Heart left ventricle (tissue), 16 donors: ENCODE data around the gene EAF2. TPM values are rescaled to one million over a fixed set of nuclear protein-coding genes. Genes with fewer than 3 reads are reported as not detected.

Source experiments
- ATAC-seq, 4 donors: fragments of 200-7000 bp; cut with Tn5 transposase; one replicate each; pipeline ENCODE4 v1.9.1; 2020 to 2022; ENCODE audit warnings: moderate library complexity in 4 of 4, mild to moderate bottlenecking in 3 of 4, moderate number of reproducible peaks in 1 of 4
- DNase-seq, 5 donors: peaks; one replicate each; pipeline ENCODE4 v3.0.0-alpha.2; 2020
- H3K27ac ChIP-seq, 12 donors: fragments of 200-600 bp; sonication (generic) in 4 of 12; one replicate each; pipeline versions ENCODE4 v1.5.0 to v1.8.0; 2016 to 2022; ENCODE audit warnings: mild to moderate bottlenecking in 2 of 12
- H3K27me3 ChIP-seq, 9 donors: fragments of 200-600 bp; sonication (generic) in 2 of 9; one replicate each; pipeline versions ENCODE4 v1.5.1 to v1.8.0; 2016 to 2022; ENCODE audit warnings: mild to moderate bottlenecking in 3 of 9
- H3K36me3 ChIP-seq, 9 donors: fragments of 200-600 bp; sonication (generic) in 2 of 9; one replicate each; pipeline versions ENCODE4 v1.5.0 to v1.8.0; 2018 to 2022; ENCODE audit warnings: mild to moderate bottlenecking in 2 of 9
- H3K4me1 ChIP-seq, 12 donors: fragments of 200-600 bp; sonication (generic) in 4 of 12; one replicate each; pipeline versions ENCODE4 v1.5.0 to v1.8.0; 2016 to 2022; ENCODE audit warnings: mild to moderate bottlenecking in 3 of 12
- H3K4me3 ChIP-seq, 12 donors: fragments of 200-600 bp; sonication (generic) in 4 of 12; one replicate each; pipeline versions ENCODE4 v1.5.0 to v1.8.0; 2017 to 2022; ENCODE audit warnings: mild to moderate bottlenecking in 9 of 12, moderate library complexity in 4 of 12
- H3K9me3 ChIP-seq, 12 donors: fragments of 200-600 bp; sonication (generic) in 4 of 12; one replicate each; pipeline versions ENCODE4 v1.5.0 to v1.8.0; 2016 to 2022; ENCODE audit warnings: mild to moderate bottlenecking in 1 of 12
- POLR2A ChIP-seq, 2 donors: fragments of 450-650 bp; IDR thresholded peaks; one replicate each; pipeline ENCODE4 v1.6.1; 2017; ENCODE audit warnings: antibody characterized with exemption in 2 of 2, mild to moderate bottlenecking in 2 of 2, moderate library complexity in 2 of 2
- WGBS, 4 donors: extraction: QIAGEN DNeasy Blood & Tissue Kit in 2 of 4; methylation state at CpG; one replicate each; pipeline versions ENCODE4 v1.1.5 to v1.1.7; 2013 to 2018; 5-methylcytosine and 5-hydroxymethylcytosine counted together
- intact Hi-C, 10 donors: fragments of 100-400 bp; cut with DNase I; formaldehyde crosslinking; loops; one replicate each; pipeline versions ENCODE4 v1.11.1 to v1.14.2; 2022
- polyA plus RNA-seq, 2 donors: library from polyadenylated mRNA; stranded (reverse); fragments of 200-250 nt; gene quantifications; one replicate each; pipeline ENCODE4 v1.2.3, GENCODE V29; 2013
- total RNA-seq, 9 donors: library from RNA; depleted of rRNA in 2 of 9; stranded (reverse); fragments of >200 nt in 2 of 9; fragmentation: NEBNext Ultra II Directional in 3 of 9; extraction: Animal tissue kit (Norgen Biotek cat#: 25700) in 3 of 9; gene quantifications; one replicate each; pipeline versions ENCODE4 v1.1.0 to v1.2.4, GENCODE V29; 2016 to 2023
- donor health status: ischemic (EF 13 %, LVEDD 7.1; RV severe dilation, severe dysfunction).
- donor health status: healthy with polysubstance abuse.
- donor health status: DM: no; HTN: yes; CAD: no.
- donor health status: DM: no; HTN: no; CAD: no.
- donor health status: ischemic (EF 25% LVEDD 6.9; RV normal size, moderate dysfunction).
- donor health status: ischemic (EF 25% LVEDD 5.7; RV mildly dilated, moderate dysfunction).
- donor health status: healthy.
- donor health status: DM: yes; HTN: yes; CAD: no.
- donor health status: ischemic (EF 35%, LVEDD 5.7; RV mildly dilated, moderate dysfunction).
- donor health status: nonischemic (EF 11% LVEDD 7.7; RV severe dilation, severe dysfunction).
- donor health status: DM: yes; HTN: yes; CAD: no.
- donor health status: PGD.
- donor health status: ischemic (EF 29% LVEDD 5.4; RV normal size, mild dysfunction).
- donor health status: nonischemic (EF 23%, LVEDD 6.1; RV moderate dilation, normal function).

Gene EAF2
- total and polyA plus RNA-seq, 11 donors: 0.95 to 7.4 (median 3.7) TPM

GRCh38 chr3:121926380-121926779 is 91.4 kb downstream of the EAF2 start:
- 2 to 93% (median 88%) methylated on average over 1 of the region's 1 CpG for WGBS, 4 donors
- intact Hi-C loops: no loop called here
- H3K4me3 ChIP-seq: no peak overlapping the region
- H3K27me3 ChIP-seq: no peaks in the 10 kb centered on the region
- no peak for DNase-seq
- H3K36me3 ChIP-seq: peaks cover 0 to 43% (median 0%) of the 10 kb centered on the region in 9 donors
- H3K27ac ChIP-seq: no peak overlapping the region
- no peak for ATAC-seq
- no peak for TF ChIP-seq POLR2A (IDR thresholded peaks at IDR 0.05)
- H3K4me1 ChIP-seq: no peaks in the 10 kb centered on the region
- no peaks in the 10 kb centered on the region for H3K9me3 ChIP-seq

Other genes with a start within 250 kb of the EAF2 start
- gene FBXO40, start 241.8 kb upstream of the EAF2 start, total RNA-seq: 100 to 1,000 TPM in 7 of 9 donors, 10 to 100 TPM in 2; 85.5 to 268 (median 192) TPM
- 10 to 100 TPM in 1 of 2 donors, 1 to 10 TPM in 1; 4.7 to 46.6 TPM for gene FBXO40, start 241.8 kb upstream of the EAF2 start, polyA plus RNA-seq
- gene HCLS1, start 174.3 kb upstream of the EAF2 start, total RNA-seq: 10 to 100 TPM in 7 of 9 donors, 1 to 10 TPM in 2; 7.4 to 72.4 (median 10.6) TPM
- 10 to 100 TPM in 1 of 2 donors, 1 to 10 TPM in 1; 8.9 to 18.0 TPM for gene HCLS1, start 174.3 kb upstream of the EAF2 start, polyA plus RNA-seq
- gene GOLGB1, start 85.5 kb upstream of the EAF2 start, total RNA-seq: 10 to 100 TPM; 28.5 to 90.9 (median 44.9) TPM
- gene GOLGB1, start 85.5 kb upstream of the EAF2 start, polyA plus RNA-seq: 10 to 100 TPM; 14.4 to 21.4 TPM
- gene IQCB1, start 149 bp upstream of the EAF2 start, total RNA-seq: 10 to 100 TPM in 1 of 9 donors, 1 to 10 TPM in 8; 5.3 to 10.3 (median 6.6) TPM
- 1 to 10 TPM; 5.1 to 6.3 TPM for gene IQCB1, start 149 bp upstream of the EAF2 start, polyA plus RNA-seq
- gene SLC15A2, start 59.2 kb downstream of the EAF2 start, total RNA-seq: 1 to 10 TPM; 1.4 to 7.6 (median 3.7) TPM
- 1 to 10 TPM in 1 of 2 donors, under 1 TPM in 1; 0.22 to 1.0 TPM for gene SLC15A2, start 59.2 kb downstream of the EAF2 start, polyA plus RNA-seq
- under 1 TPM in 3 of 9 donors, not detected in 6; 0.18 to 0.24 (median 0.20) TPM for gene ILDR1, start 187.0 kb downstream of the EAF2 start, total RNA-seq
- gene ILDR1, start 187.0 kb downstream of the EAF2 start, polyA plus RNA-seq: not detected
- gene CD86, start 220.2 kb downstream of the EAF2 start, total RNA-seq: 10 to 100 TPM in 2 of 9 donors, 1 to 10 TPM in 4, under 1 TPM in 3; 0.56 to 30.0 (median 1.8) TPM
- gene CD86, start 220.2 kb downstream of the EAF2 start, polyA plus RNA-seq: under 1 TPM; 0.38 to 0.86 TPM